H1 (cell line): Measurements from ENCODE around the gene CCNI. TPM values are rescaled to one million over a fixed set of nuclear protein-coding genes. Genes with fewer than 3 reads are reported as not detected.

Experiments used
- CTCF ChIA-PET: fragments of 300-600 bp; sonication (Branson Sonifier 250); formaldehyde crosslinking; loops from one replicate; lab custom pipeline; 2021; ENCODE audit not compliant: partially characterized antibody; lab: Charles Lee
- POLR2A ChIA-PET: fragments of 300-600 bp; sonication (Branson Sonifier 250); formaldehyde crosslinking; loops from one replicate; lab custom pipeline; 2021; ENCODE audit warnings: inconsistent platforms; ENCODE audit not compliant: partially characterized antibody; lab: Charles Lee
- DNase-seq, 2 experiments: peaks; one replicate each; pipeline versions ENCODE4 v3.0.0 to v3.0.0-alpha.2; 2010 to 2022; ENCODE audit warnings: low spot score in 2 of 2, low read depth in 1 of 2, mixed read lengths in 1 of 2
- FAIRE-seq: peaks from 2 replicates; lab custom pipeline; 2011; peaks lifted over from hg19 to GRCh38; lab: Jason Lieb, UNC
- H2AFZ ChIP-seq: 2 replicates; pipeline ENCODE4 v1.8.1; 2012; ENCODE audit warnings: low read length, inconsistent platforms
- H2AK5ac ChIP-seq: 2 replicates; pipeline ENCODE4 v1.6.1; 2013; ENCODE audit warnings: low read depth, low read length
- H2BK120ac ChIP-seq: replicated peaks from 2 replicates; pipeline ENCODE3; 2013; ENCODE audit warnings: low read depth, low read length, inconsistent platforms
- H2BK12ac ChIP-seq: 2 replicates; pipeline ENCODE4 v1.6.1; 2013; ENCODE audit warnings: low read depth, low read length
- H2BK15ac ChIP-seq: 2 replicates; pipeline ENCODE4 v1.6.1; 2013; ENCODE audit warnings: low read length
- H2BK20ac ChIP-seq: 2 replicates; pipeline ENCODE4 v1.6.1; 2013; ENCODE audit warnings: low read length
- H2BK5ac ChIP-seq: 2 replicates; pipeline ENCODE4 v1.6.1; 2013; ENCODE audit warnings: low read depth, low read length
- H3K14ac ChIP-seq: 2 replicates; pipeline ENCODE4 v1.6.1; 2013; ENCODE audit warnings: inconsistent platforms; ENCODE audit not compliant: insufficient read length
- H3K18ac ChIP-seq: 2 replicates; pipeline ENCODE4 v1.6.1; 2013; ENCODE audit warnings: low read length; ENCODE audit errors: extremely low read depth
- H3K23ac ChIP-seq: 2 replicates; pipeline ENCODE4 v1.6.1; 2013; ENCODE audit warnings: inconsistent platforms; ENCODE audit not compliant: insufficient read length
- H3K23me2 ChIP-seq: 2 replicates; pipeline ENCODE4 v1.6.1; 2013; ENCODE audit warnings: low read depth, low read length
- H3K27ac ChIP-seq: 2 replicates; pipeline ENCODE4 v1.6.1; 2011; ENCODE audit warnings: low read depth, low read length, inconsistent platforms
- H3K27me3 ChIP-seq, 4 experiments: replicated peaks in 1 of 4; 1 replicate in 1 of 4; 2 replicates in 3 of 4; pipeline versions ENCODE4 v1.6.1 to v1.8.1; 2011 to 2013; ENCODE audit warnings: low read length in 3 of 4, mild to moderate bottlenecking in 3 of 4, inconsistent platforms in 2 of 4, mixed read lengths in 2 of 4, moderate library complexity in 1 of 4; ENCODE audit not compliant: control insufficient read depth in 3 of 4, insufficient read depth in 3 of 4; ENCODE audit errors: extremely low read depth in 1 of 4
- H3K36me3 ChIP-seq, 4 experiments: 2 replicates each; pipeline versions ENCODE4 v1.6.1 to v1.8.1; 2011 to 2013; ENCODE audit warnings: mild to moderate bottlenecking in 4 of 4, low read length in 3 of 4, moderate library complexity in 2 of 4, control low read depth in 1 of 4, inconsistent platforms in 1 of 4; ENCODE audit not compliant: insufficient read depth in 4 of 4, control insufficient read depth in 2 of 4
- H3K4ac ChIP-seq: replicated peaks from 2 replicates; pipeline ENCODE3; 2013; ENCODE audit warnings: low read length, low read depth, mixed read lengths, inconsistent platforms; ENCODE audit not compliant: insufficient read length
- H3K4me1 ChIP-seq, 4 experiments: replicated peaks in 1 of 4; 1 replicate in 1 of 4; 2 replicates in 3 of 4; pipeline versions ENCODE4 v1.6.1 to v1.8.1; 2011 to 2013; ENCODE audit warnings: low read length in 3 of 4, inconsistent platforms in 2 of 4, mixed read lengths in 1 of 4; ENCODE audit not compliant: insufficient read depth in 4 of 4, control insufficient read depth in 3 of 4
- H3K4me2 ChIP-seq, 2 experiments: 2 replicates each; pipeline versions ENCODE4 v1.6.1 to v1.8.1; 2011 to 2013; ENCODE audit warnings: low read depth in 2 of 2, low read length in 2 of 2, control low read depth in 1 of 2, inconsistent platforms in 1 of 2, mild to moderate bottlenecking in 1 of 2; ENCODE audit not compliant: insufficient read depth in 1 of 2
- H3K4me3 ChIP-seq, 4 experiments: fragments of 200-600, 300-600 bp in 1 of 4; sonication (generic), shearing (Covaris generic), sonication (Bioruptor Twin) in 1 of 4; 2 replicates each; pipeline versions ENCODE4 v1.5.1 to v1.8.1; 2011 to 2016; ENCODE audit warnings: low read length in 4 of 4, low read depth in 3 of 4, control low read depth in 2 of 4, inconsistent platforms in 2 of 4, mild to moderate bottlenecking in 2 of 4, mixed read lengths in 1 of 4, moderate library complexity in 1 of 4; ENCODE audit not compliant: insufficient read depth in 2 of 4; ENCODE audit errors: extremely low read depth in 1 of 4
- H3K56ac ChIP-seq: replicated peaks from 2 replicates; pipeline ENCODE3; 2013; ENCODE audit warnings: low read depth, mild to moderate bottlenecking, mixed read lengths, low read length, inconsistent platforms; ENCODE audit not compliant: insufficient read length
- H3K79me1 ChIP-seq: 2 replicates; pipeline ENCODE4 v1.6.1; 2013; ENCODE audit warnings: low read depth, low read length, control low read depth
- H3K79me2 ChIP-seq, 2 experiments: 2 replicates each; pipeline versions ENCODE4 v1.6.1 to v1.8.1; 2012 to 2013; ENCODE audit warnings: low read length in 2 of 2, mild to moderate bottlenecking in 2 of 2, inconsistent platforms in 1 of 2; ENCODE audit not compliant: insufficient read depth in 2 of 2, control insufficient read depth in 1 of 2
- H3K9ac ChIP-seq, 4 experiments: replicated peaks in 1 of 4; 1 replicate in 1 of 4; 2 replicates in 3 of 4; pipeline versions ENCODE4 v1.6.1 to v1.8.1; 2011 to 2013; ENCODE audit warnings: low read depth in 3 of 4, low read length in 3 of 4, control low read depth in 2 of 4, mild to moderate bottlenecking in 2 of 4, moderate library complexity in 2 of 4, inconsistent platforms in 1 of 4; ENCODE audit errors: extremely low read depth in 1 of 4
- H3K9me3 ChIP-seq, 2 experiments: 2 replicates each; pipeline versions ENCODE4 v1.6.1 to v1.8.1; 2012 to 2013; ENCODE audit warnings: mild to moderate bottlenecking in 2 of 2, moderate library complexity in 2 of 2, control low read depth in 1 of 2, inconsistent platforms in 1 of 2, low read depth in 1 of 2, low read length in 1 of 2, mixed read lengths in 1 of 2; ENCODE audit not compliant: insufficient read depth in 2 of 2
- H4K20me1 ChIP-seq, 2 experiments: replicated peaks in 1 of 2; 2 replicates each; pipeline versions ENCODE3 to v1.8.1; 2011 to 2013; ENCODE audit warnings: inconsistent platforms in 2 of 2, low read length in 2 of 2, mild to moderate bottlenecking in 1 of 2; ENCODE audit not compliant: insufficient read depth in 2 of 2, control insufficient read depth in 1 of 2
- H4K5ac ChIP-seq: 2 replicates; pipeline ENCODE4 v1.6.1; 2013; ENCODE audit warnings: low read length, low read depth, mixed read lengths, inconsistent platforms; ENCODE audit not compliant: insufficient read length
- H4K8ac ChIP-seq: 2 replicates; pipeline ENCODE4 v1.8.0; 2013; ENCODE audit warnings: mild to moderate bottlenecking, moderate library complexity, low read length, inconsistent platforms; ENCODE audit not compliant: insufficient read depth; ENCODE audit errors: extremely low read depth
- H4K91ac ChIP-seq: replicated peaks from 2 replicates; pipeline ENCODE3; 2013; ENCODE audit warnings: low read length, mixed read lengths, inconsistent platforms; ENCODE audit not compliant: insufficient read length
- ATF3 ChIP-seq: IDR thresholded peaks from 2 replicates; pipeline ENCODE4 v1.6.1; 2011; ENCODE audit warnings: low read depth, mild to moderate bottlenecking, low read length; ENCODE audit not compliant: insufficient read depth
- CHD2 ChIP-seq: IDR thresholded peaks from 2 replicates; pipeline ENCODE4 v1.6.1; 2012; ENCODE audit warnings: low read length, improper control_type of control experiment
- CREB1 ChIP-seq: IDR thresholded peaks from 2 replicates; pipeline ENCODE4 v1.6.1; 2012; ENCODE audit warnings: inconsistent platforms
- EP300 ChIP-seq, 2 experiments: IDR thresholded peaks; 1 replicate in 1 of 2; 2 replicates in 1 of 2; pipeline ENCODE4 v1.6.1; 2011 to 2012; ENCODE audit warnings: low read depth in 2 of 2, low read length in 2 of 2, mild to moderate bottlenecking in 2 of 2, borderline replicate concordance in 1 of 2, inconsistent platforms in 1 of 2, moderate library complexity in 1 of 2
- HDAC2 ChIP-seq, 2 experiments: fragments of 300-600 bp in 1 of 2; sonication (generic) in 1 of 2; IDR thresholded peaks; 2 replicates each; pipeline ENCODE4 v1.6.1; 2011 to 2012; ENCODE audit warnings: low read depth in 2 of 2, low read length in 2 of 2, mild to moderate bottlenecking in 2 of 2, moderate library complexity in 2 of 2, borderline replicate concordance in 1 of 2, inconsistent platforms in 1 of 2
- NANOG ChIP-seq: IDR thresholded peaks from 2 replicates; pipeline ENCODE4 v1.6.1; 2011; ENCODE audit warnings: low read length, low read depth, mild to moderate bottlenecking, inconsistent platforms; ENCODE audit not compliant: insufficient read depth, poor library complexity, severe bottlenecking
- RFX5 ChIP-seq: IDR thresholded peaks from 2 replicates; pipeline ENCODE4 v1.6.1; 2011; ENCODE audit warnings: low read depth, low read length, improper control_type of control experiment, borderline replicate concordance
- SP2 ChIP-seq: IDR thresholded peaks from 2 replicates; pipeline ENCODE4 v1.6.1; 2012; ENCODE audit warnings: mild to moderate bottlenecking, low read length, inconsistent platforms
- SRF ChIP-seq: IDR thresholded peaks from 2 replicates; pipeline ENCODE4 v1.6.1; 2011; ENCODE audit warnings: mild to moderate bottlenecking, low read depth, low read length, moderate library complexity
- TEAD4 ChIP-seq: IDR thresholded peaks from 2 replicates; pipeline ENCODE4 v1.6.1; 2012; ENCODE audit warnings: low read depth, low read length, inconsistent platforms, mixed read lengths
- YY1 ChIP-seq: IDR thresholded peaks from 2 replicates; pipeline ENCODE4 v1.6.1; 2011; ENCODE audit warnings: low read depth, mild to moderate bottlenecking, low read length
- ZNF274 ChIP-seq: IDR thresholded peaks from 2 replicates; pipeline ENCODE4 v1.7.0; 2012; ENCODE audit warnings: low read length, borderline replicate concordance; ENCODE audit errors: extremely low read depth
- WGBS, 2 experiments: shearing (Covaris generic) in 1 of 2; methylation state at CpG; one replicate each; pipeline versions ENCODE4 v1.1.6 to v1.1.7; 2013 to 2015; ENCODE audit warnings: low lambda C conversion rate in 2 of 2, mixed read lengths in 2 of 2, inconsistent platforms in 1 of 2, low coverage in 1 of 2, missing lambda C conversion rate in 1 of 2; ENCODE audit not compliant: insufficient replicate concordance in 2 of 2, insufficient coverage in 1 of 2, insufficient read length in 1 of 2; ENCODE audit errors: extremely low coverage in 1 of 2, missing lambda C conversion rate in 1 of 2; 5-methylcytosine and 5-hydroxymethylcytosine counted together
- polyA plus RNA-seq, 7 experiments: library from polyadenylated mRNA; depleted of rRNA in 3 of 7; stranded (reverse) in 5 of 7; unstranded in 2 of 7; fragments of >200 nt in 5 of 7; fragments of 200-250 nt in 2 of 7; gene quantifications; 1 replicate in 5 of 7; 2 replicates in 1 of 7; 4 replicates in 1 of 7; pipeline versions ENCODE4 v1.2.1 to v1.2.3, GENCODE V29; 2011 to 2013; ENCODE audit warnings: missing spikeins in 2 of 7, mixed read lengths in 2 of 7
- total RNA-seq: library from RNA; stranded (reverse); fragmentation: NEBNext Ultra II Directional; extraction: Animal tissue kit (Norgen Biotek cat#: 25700); gene quantifications from 2 replicates; pipeline ENCODE4 v1.2.1, GENCODE V29; 2021

Gene CCNI
- total and polyA plus RNA-seq, 2 of the 8 experiments (the other 6 are each of a cell fraction or from before 2014, with no cell fraction given): 97.8 to 234 TPM

- WGBS, 2 experiments: 94% methylated on average over 1 of the region's 1 CpG; no CpG with 5 or more reads in 1 of the 2 experiments
- H3K23ac ChIP-seq: no peak overlapping the region
- no peak overlapping the region for H2BK5ac ChIP-seq
- no peaks in the 10 kb centered on the region for H3K79me2 ChIP-seq
- H3K18ac ChIP-seq: no peak overlapping the region
- no peak overlapping the region for H4K8ac ChIP-seq
- no peak overlapping the region for H3K9ac ChIP-seq
- H3K14ac ChIP-seq: no peak overlapping the region
- no peak overlapping the region for H2AK5ac ChIP-seq
- no peak overlapping the region for H4K91ac ChIP-seq
- H3K4me1 ChIP-seq: no peaks in the 10 kb centered on the region
- FAIRE-seq (no peak), DNase-seq (no peak)
- no peak overlapping the region for H2AFZ ChIP-seq
- no peak overlapping the region for H3K27ac ChIP-seq
- POLR2A ChIA-PET: no interaction called here
- no peak overlapping the region for H3K4me3 ChIP-seq
- no peak overlapping the region for H2BK15ac ChIP-seq
- H2BK20ac ChIP-seq: no peak overlapping the region
- H3K4me2 ChIP-seq: no peak overlapping the region
- no peak overlapping the region for H2BK120ac ChIP-seq
- no peak overlapping the region for H3K56ac ChIP-seq
- no peak overlapping the region for H4K5ac ChIP-seq
- H3K36me3 ChIP-seq: peaks cover 9 to 35% (median 16%) of the 10 kb centered on the region in 4 experiments
- no peaks in the 10 kb centered on the region for H4K20me1 ChIP-seq
- H3K4ac ChIP-seq: no peak overlapping the region
- TF ChIP-seq CREB1: no peak
- no peak for TF ChIP-seq SP2
- TF ChIP-seq RFX5: no peak
- no peak for TF ChIP-seq YY1
- TF ChIP-seq CHD2: no peak
- TF ChIP-seq ZNF274: no peak
- TF ChIP-seq TEAD4: no peak
- TF ChIP-seq NANOG: no peak
- TF ChIP-seq EP300 (IDR thresholded peaks at IDR 0.05; ENCODE audit: borderline replicate concordance in 1 of 2, low read depth in 2 of 2, low read length in 2 of 2): no peak
- no peak for TF ChIP-seq HDAC2 (IDR thresholded peaks at IDR 0.05; ENCODE audit: borderline replicate concordance in 1 of 2, low read depth in 2 of 2, low read length in 2 of 2)
- TF ChIP-seq SRF: no peak
- no peak for TF ChIP-seq ATF3
- no peaks in the 10 kb centered on the region for H3K9me3 ChIP-seq
- no peak overlapping the region for H2BK12ac ChIP-seq
- H3K23me2 ChIP-seq: no peaks in the 10 kb centered on the region
- no peaks in the 10 kb centered on the region for H3K27me3 ChIP-seq
- CTCF ChIA-PET: interaction anchor here (2.1 kb wide), 1 partner anchor 9 kb away, joined by 12 read pairs; no protein-coding TSS in a partner anchor
- H3K79me1 ChIP-seq: no peaks in the 10 kb centered on the region
Observed at GRCh38 chr4:77035153-77035552, 40.6 kb downstream of the CCNI start.
